ENCODE data around the gene TAS2R4.
"Not testable (repeated sequence)": the region's sequence is repeated elsewhere in the genome, so short reads cannot be mapped to it uniquely, and the experiment has no call there.

TAS2R4 gene

GRCh38 chr7:141785706-141786552 lies 9.5 kb downstream of the TAS2R4 start:
- Mint-ChIP-seq H3K27me3 (no peaks in the 10 kb centered on the region), H3K27ac (no peak overlapping the region), H3K4me1 (no peaks in the 10 kb centered on the region), H3K9me3 (no peaks in the 10 kb centered on the region), H3K4me3 (no peak overlapping the region), H3K36me3 (peaks cover 18% of the 10 kb centered on the region)
- ATAC-seq, result no peak

GRCh38 chr7:141788296-141788695 lies 11.8 kb downstream of the TAS2R4 start:
- no peaks in the 10 kb centered on the region for H3K27me3 Mint-ChIP-seq
- peaks cover 32% of the 10 kb centered on the region for H3K36me3 Mint-ChIP-seq
- H3K4me3 Mint-ChIP-seq, result no peak overlapping the region
- no peak for ATAC-seq
- H3K9me3 Mint-ChIP-seq, result no peaks in the 10 kb centered on the region
- H3K27ac Mint-ChIP-seq, result no peak overlapping the region
- H3K4me1 Mint-ChIP-seq, result no peaks in the 10 kb centered on the region

GRCh38 chr7:141789917-141790316 lies 13.4 kb downstream of the TAS2R4 start, which contains the start of gene TAS2R5:
Gene TAS2R5, plus strand, starts transcription at chr7:141790217. Its CDS starts 145 bp downstream, at chr7:141790362.
- no peak within 1 kb of the TSS for H3K27ac Mint-ChIP-seq
- H3K9me3 Mint-ChIP-seq, result no peaks in the 10 kb centered on the region
- no peaks in the 10 kb centered on the region for H3K4me1 Mint-ChIP-seq
- H3K36me3 Mint-ChIP-seq, result peaks cover 45% of the 10 kb centered on the region
- no peaks in the 10 kb centered on the region for H3K27me3 Mint-ChIP-seq
- ATAC-seq, result no peak
- H3K4me3 Mint-ChIP-seq, result no peak within 1 kb of the TSS

GRCh38 chr7:141792526-141792925 lies 16.1 kb downstream of the TAS2R4 start:
- Mint-ChIP-seq H3K36me3 (peaks cover 60% of the 10 kb centered on the region), H3K27me3 (no peaks in the 10 kb centered on the region), H3K4me1 (no peaks in the 10 kb centered on the region), H3K27ac (no peak overlapping the region), H3K4me3 (no peak overlapping the region), H3K9me3 (no peaks in the 10 kb centered on the region)
- no peak for ATAC-seq

- ATAC-seq, result no peak
- Mint-ChIP-seq H3K27me3 (no peaks in the 10 kb centered on the region), H3K4me3 (no peak overlapping the region), H3K27ac (no peak overlapping the region), H3K4me1 (no peaks in the 10 kb centered on the region), H3K9me3 (peaks cover 35% of the 10 kb centered on the region), H3K36me3 (peaks cover 60% of the 10 kb centered on the region)
These were observed 43.6 kb downstream of the TAS2R4 start for GRCh38 chr7:141820067-141820466.

- peaks cover 36% of the 10 kb centered on the region for H3K9me3 Mint-ChIP-seq
- H3K4me1 Mint-ChIP-seq, H3K27ac Mint-ChIP-seq, H3K4me3 Mint-ChIP-seq, H3K27me3 Mint-ChIP-seq, ATAC-seq: not testable (repeated sequence)
- peaks cover 68% of the 10 kb centered on the region for H3K36me3 Mint-ChIP-seq
These were observed 46.0 kb downstream of the TAS2R4 start for GRCh38 chr7:141822432-141822831.

Measured in stimulated activated memory B cell treated with anti-CD40 and anti-IgM and Interleukin-4, amounts not matched to agents 10 μg/mL and 1 μg/mL and 100 μg/mL, for 72 hours (primary cell).